Measurements from ENCODE around the gene MPZL3.

- no peak for TF ChIP-seq CTCF (IDR thresholded peaks at IDR 0.05; ENCODE audit: poor library complexity, severe bottlenecking)
- TF ChIP-seq EP300 (conservative IDR thresholded peaks at IDR 0.05; ENCODE audit: poor library complexity, severe bottlenecking) = no peak
- TF ChIP-seq REST (IDR thresholded peaks at IDR 0.05; ENCODE audit: borderline replicate concordance) = no peak
- TF ChIP-seq POLR2AphosphoS5 (IDR thresholded peaks at IDR 0.05) = no peak
- no peak for TF ChIP-seq EZH2 (IDR thresholded peaks at IDR 0.05; ENCODE audit: borderline replicate concordance, insufficient read depth, low read length, poor library complexity, severe bottlenecking)
- TF ChIP-seq RAD21 (conservative IDR thresholded peaks at IDR 0.05) = no peak
- no peak for TF ChIP-seq SMC3 (conservative IDR thresholded peaks at IDR 0.05; ENCODE audit: poor library complexity)
- TF ChIP-seq TAF1 (IDR thresholded peaks at IDR 0.05; ENCODE audit: low read depth) = no peak
- TF ChIP-seq MXI1 (conservative IDR thresholded peaks at IDR 0.05; ENCODE audit: poor library complexity, severe bottlenecking) = no peak
These were observed 13.7 kb downstream of the MPZL3 start for GRCh38 chr11:118238421-118238820.

Data from neural cell (in vitro differentiated cells).